Body of pancreas (tissue), 4 donors: Measurements from ENCODE around the gene HELZ2.

Experiments
- CTCF ChIP-seq, 7 experiments: fragments of 450-650 bp in 4 of 7; fragments of 200-600 bp in 3 of 7; sonication (generic) in 3 of 7; IDR thresholded peaks; one replicate each; pipeline ENCODE4 v1.5.1; 2016 to 2019; ENCODE audit warnings: antibody characterized with exemption in 7 of 7
- POLR2A ChIP-seq, 3 donors: fragments of 450-650 bp; IDR thresholded peaks; one replicate each; pipeline ENCODE4 v1.6.1; 2016; ENCODE audit warnings: antibody characterized with exemption in 3 of 3, mild to moderate bottlenecking in 2 of 3

GRCh38 chr20:63560856-63561609 is 13.0 kb downstream of the HELZ2 start:
- TF ChIP-seq CTCF (IDR thresholded peaks at IDR 0.05) (no peak), POLR2A (IDR thresholded peaks at IDR 0.05) (no peak)
